ELF-1 (cell line): ENCODE measurements around the gene DLG1.

Source experiments
- DNase-seq: peaks from one replicate; pipeline ENCODE4 v3.0.0-alpha.2; 2016; ENCODE audit warnings: low read depth, low spot score

The DLG1 gene

DNA sequence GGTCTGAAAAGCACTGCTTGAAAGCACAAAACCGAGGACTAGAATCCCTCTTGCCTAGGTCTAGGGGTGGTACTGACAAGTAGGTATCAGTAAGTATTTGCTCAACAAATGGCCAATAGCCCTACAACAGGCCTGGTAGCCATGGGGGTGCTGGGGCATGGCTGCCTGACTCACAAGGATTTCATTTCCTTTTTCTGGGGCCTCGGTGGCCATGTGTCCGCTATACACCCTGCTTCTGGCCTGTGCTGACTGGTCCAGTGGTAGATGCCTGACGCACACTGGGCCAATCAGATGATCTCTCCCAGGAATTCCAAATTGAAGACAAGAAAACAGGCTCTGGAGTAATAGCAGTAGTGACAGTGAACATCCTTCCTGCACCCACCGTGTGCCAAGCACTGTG is 298.2 kb downstream of the DLG1 start:
- peak; percentile 1 for DNase-seq

DNA sequence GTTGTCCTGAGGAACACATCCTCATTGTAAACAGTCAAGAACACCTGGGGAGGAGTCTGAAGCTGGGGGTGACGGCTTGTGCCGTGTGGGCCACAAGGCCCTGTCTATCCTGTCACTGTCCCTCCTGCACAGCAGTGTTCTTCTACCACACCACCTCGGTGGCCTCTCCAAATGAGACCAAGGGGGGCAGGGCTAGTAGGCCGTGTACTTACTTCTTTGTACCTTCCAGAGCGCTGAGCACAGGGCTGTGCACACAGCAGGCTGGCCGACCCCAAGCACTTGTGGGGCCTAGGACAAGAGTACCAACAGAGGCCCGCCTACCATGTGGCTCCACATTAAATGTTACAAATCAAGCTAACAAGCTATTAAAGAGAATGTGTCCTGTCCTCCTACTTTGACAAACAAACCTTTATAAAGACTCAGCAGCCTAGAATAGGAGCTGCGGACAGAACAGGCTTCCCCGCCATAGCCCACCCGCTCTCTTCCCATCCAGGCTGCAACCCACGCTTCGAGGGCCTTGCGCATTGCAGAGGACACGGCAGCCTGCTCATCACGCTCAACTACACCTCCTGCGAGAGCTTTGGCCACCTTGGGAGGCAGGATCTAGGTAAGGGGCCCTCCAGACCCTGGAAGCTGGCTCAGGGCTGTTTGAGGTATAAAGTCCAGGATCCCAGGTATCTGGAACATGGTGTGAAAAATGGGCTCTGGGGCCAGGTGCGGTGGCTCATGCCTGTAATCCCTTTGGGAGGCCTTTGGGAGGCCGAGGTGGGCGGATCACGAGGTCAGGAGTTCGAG is 299.2 kb downstream of the DLG1 start:
- no peak for DNase-seq

GRCh38 chr3:196997311-196997710 is 301.1 kb downstream of the DLG1 start:
- DNase-seq, result no peak

- peak; percentile 1 for DNase-seq
These were observed 301.8 kb downstream of the DLG1 start for GRCh38 chr3:196996454-196997265.

GRCh38 chr3:196995646-196996355 is 302.6 kb downstream of the DLG1 start:
- DNase-seq, result no peak

GRCh38 chr3:196995027-196995426 is 303.4 kb downstream of the DLG1 start:
- no peak for DNase-seq

DNA sequence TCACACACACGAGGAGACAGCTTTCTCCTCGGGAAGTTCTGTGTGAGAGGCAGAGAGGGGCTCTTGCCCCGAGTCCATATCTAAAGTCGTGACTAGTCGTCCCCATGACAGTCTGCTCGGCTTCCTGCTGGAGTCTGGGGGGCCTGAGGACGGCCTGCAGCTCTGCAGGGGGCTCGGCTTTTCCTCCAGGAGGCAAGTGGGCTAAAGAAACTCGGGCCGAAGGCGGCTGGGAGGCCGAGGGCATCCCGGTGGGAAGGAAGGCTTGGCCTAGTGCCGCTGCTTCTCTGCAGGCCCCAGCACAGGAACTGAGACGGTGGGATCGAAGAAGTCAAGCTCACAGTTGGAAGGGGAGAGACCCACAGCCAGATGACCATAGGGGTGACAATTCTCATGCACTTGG is 304.4 kb downstream of the DLG1 start:
- DNase-seq, result no peak
